WERI-Rb-1 (cell line): ENCODE data around the gene HSPB3.

Experiments
- DNase-seq: peaks from one replicate; pipeline ENCODE4 v3.0.0-alpha.2; 2020
- H3K27ac ChIP-seq: fragments of 250-450 bp; sonication (Bioruptor Pico); 2 replicates; pipeline ENCODE4 v1.5.1; 2020; ENCODE audit warnings: mild to moderate bottlenecking, moderate library complexity
- H3K27me3 ChIP-seq: fragments of 250-450 bp; sonication (Bioruptor Pico); 2 replicates; pipeline ENCODE4 v1.5.1; 2021; ENCODE audit warnings: mild to moderate bottlenecking, low read depth, moderate library complexity; ENCODE audit not compliant: insufficient read depth, severe bottlenecking
- H3K36me3 ChIP-seq: fragments of 250-450 bp; sonication (Bioruptor Pico); 2 replicates; pipeline ENCODE4 v1.5.1; 2020; ENCODE audit warnings: mild to moderate bottlenecking, moderate library complexity
- H3K4me3 ChIP-seq: 2 replicates; pipeline ENCODE4 v1.5.1; 2011; ENCODE audit warnings: low read depth, mild to moderate bottlenecking, control low read depth, low read length
- H3K9me3 ChIP-seq: fragments of 250-450 bp; sonication (Bioruptor Pico); 2 replicates; pipeline ENCODE4 v1.5.1; 2021; ENCODE audit warnings: mild to moderate bottlenecking, moderate library complexity; ENCODE audit not compliant: severe bottlenecking
- TF ChIP-seq, protein P1 (sequence below): IDR thresholded peaks from 2 replicates; pipeline ENCODE4 v1.5.1; 2011; ENCODE audit warnings: low read depth, mild to moderate bottlenecking, control low read depth, inconsistent platforms, low read length

Gene HSPB3

DNA sequence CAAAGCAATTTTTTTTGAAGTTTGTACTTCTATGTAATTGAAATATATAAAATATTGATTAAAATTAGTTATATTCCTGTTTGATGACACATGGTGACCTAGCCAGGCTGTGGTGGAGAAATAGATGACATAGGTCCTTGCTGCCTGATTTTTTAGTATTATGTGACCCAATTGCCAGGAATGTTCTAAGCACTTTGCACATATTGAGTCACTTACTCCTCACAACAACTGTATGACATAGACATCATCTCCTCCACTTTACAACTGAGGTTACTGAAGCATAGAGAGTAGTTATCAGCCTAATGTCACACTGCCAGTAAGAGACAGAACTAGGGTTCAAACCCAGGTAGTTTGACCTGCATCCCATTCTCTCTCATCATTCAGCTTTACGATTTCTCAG lies 35.8 kb downstream of the HSPB3 start:
- Histone ChIP-seq H3K9me3 (no peaks in the 10 kb centered on the region), H3K4me3 (no peak overlapping the region), H3K27ac (no peak overlapping the region), H3K36me3 (no peaks in the 10 kb centered on the region), H3K27me3 (no peaks in the 10 kb centered on the region)
- no peak for DNase-seq
- TF ChIP-seq, protein P1, sequence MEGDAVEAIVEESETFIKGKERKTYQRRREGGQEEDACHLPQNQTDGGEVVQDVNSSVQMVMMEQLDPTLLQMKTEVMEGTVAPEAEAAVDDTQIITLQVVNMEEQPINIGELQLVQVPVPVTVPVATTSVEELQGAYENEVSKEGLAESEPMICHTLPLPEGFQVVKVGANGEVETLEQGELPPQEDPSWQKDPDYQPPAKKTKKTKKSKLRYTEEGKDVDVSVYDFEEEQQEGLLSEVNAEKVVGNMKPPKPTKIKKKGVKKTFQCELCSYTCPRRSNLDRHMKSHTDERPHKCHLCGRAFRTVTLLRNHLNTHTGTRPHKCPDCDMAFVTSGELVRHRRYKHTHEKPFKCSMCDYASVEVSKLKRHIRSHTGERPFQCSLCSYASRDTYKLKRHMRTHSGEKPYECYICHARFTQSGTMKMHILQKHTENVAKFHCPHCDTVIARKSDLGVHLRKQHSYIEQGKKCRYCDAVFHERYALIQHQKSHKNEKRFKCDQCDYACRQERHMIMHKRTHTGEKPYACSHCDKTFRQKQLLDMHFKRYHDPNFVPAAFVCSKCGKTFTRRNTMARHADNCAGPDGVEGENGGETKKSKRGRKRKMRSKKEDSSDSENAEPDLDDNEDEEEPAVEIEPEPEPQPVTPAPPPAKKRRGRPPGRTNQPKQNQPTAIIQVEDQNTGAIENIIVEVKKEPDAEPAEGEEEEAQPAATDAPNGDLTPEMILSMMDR = no peak

DNA sequence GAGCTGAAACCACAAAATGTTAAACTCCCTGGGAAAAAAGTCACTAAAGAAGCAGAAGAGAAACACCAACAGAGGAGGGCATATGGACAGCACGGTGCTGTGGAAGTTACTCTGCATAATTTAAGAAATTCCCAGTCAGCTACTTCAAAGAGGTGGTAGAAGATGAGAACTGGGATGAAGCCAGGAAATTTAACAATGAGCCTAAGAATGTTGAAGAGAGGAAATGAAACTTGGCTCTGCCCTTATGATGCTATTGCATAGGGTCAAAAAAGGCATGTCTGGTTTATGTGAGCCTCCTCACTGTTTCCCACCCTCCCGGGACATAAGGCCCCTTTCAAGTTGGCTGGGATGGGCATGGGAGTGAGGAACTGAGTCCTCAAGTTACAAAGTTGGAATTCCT lies 36.7 kb downstream of the HSPB3 start:
- H3K27ac ChIP-seq = no peak overlapping the region
- H3K9me3 ChIP-seq = no peaks in the 10 kb centered on the region
- no peak for DNase-seq
- H3K4me3 ChIP-seq = no peak overlapping the region
- H3K27me3 ChIP-seq = no peaks in the 10 kb centered on the region
- TF ChIP-seq, protein P1 = no peak
- H3K36me3 ChIP-seq = no peaks in the 10 kb centered on the region

- no peaks in the 10 kb centered on the region for H3K9me3 ChIP-seq
- no peak for DNase-seq
These were observed 39.5 kb downstream of the HSPB3 start for GRCh38 chr5:54495027-54495426.

More at GRCh38 chr5:54495027-54495426, 39.5 kb downstream of the HSPB3 start:
- H3K36me3 ChIP-seq = no peaks in the 10 kb centered on the region
- TF ChIP-seq, protein P1 = no peak
- no peaks in the 10 kb centered on the region for H3K27me3 ChIP-seq
- H3K4me3 ChIP-seq = no peak overlapping the region
- no peak overlapping the region for H3K27ac ChIP-seq
